ENCODE results near the gene DNAH6.

GRCh38 chr2:84647267-84647666 lies 131.0 kb downstream of the DNAH6 start:
- TF ChIP-seq POLR2A (IDR thresholded peaks at IDR 0.05): no peak
- TF ChIP-seq CTCF (IDR thresholded peaks at IDR 0.05): no peak

Data from heart left ventricle (tissue), 13 donors.